AG04449 (cell line): ENCODE measurements around the gene CFAP46.

Experiments used
- CTCF ChIA-PET: fragments of 350-600 bp; formaldehyde crosslinking; extraction: SDS; loops from one replicate; lab custom pipeline; 2021; ENCODE audit warnings: antibody characterized with exemption; lab: Yijun Ruan, JAX
- POLR2A ChIA-PET: fragments of 400-600, 350-600 bp; formaldehyde crosslinking; extraction: SDS; loops from one replicate; lab custom pipeline; 2020; ENCODE audit warnings: antibody characterized with exemption, inconsistent platforms; lab: Yijun Ruan, JAX
- DNase-seq: peaks from one replicate; pipeline ENCODE4 v3.0.0-alpha.2; 2010; ENCODE audit warnings: low read depth, low spot score
- H3K4me3 ChIP-seq: 2 replicates; pipeline ENCODE4 v1.5.1; 2011; ENCODE audit warnings: low read depth, mild to moderate bottlenecking, control low read depth, low read length
- TF ChIP-seq, protein P1 (sequence below): IDR thresholded peaks from one replicate; pipeline ENCODE4 v1.5.1; 2011; ENCODE audit warnings: mild to moderate bottlenecking, moderate library complexity, low read length, control low read depth, inconsistent platforms; ENCODE audit not compliant: insufficient read depth; ENCODE audit errors: missing control alignments

The CFAP46 gene

DNA sequence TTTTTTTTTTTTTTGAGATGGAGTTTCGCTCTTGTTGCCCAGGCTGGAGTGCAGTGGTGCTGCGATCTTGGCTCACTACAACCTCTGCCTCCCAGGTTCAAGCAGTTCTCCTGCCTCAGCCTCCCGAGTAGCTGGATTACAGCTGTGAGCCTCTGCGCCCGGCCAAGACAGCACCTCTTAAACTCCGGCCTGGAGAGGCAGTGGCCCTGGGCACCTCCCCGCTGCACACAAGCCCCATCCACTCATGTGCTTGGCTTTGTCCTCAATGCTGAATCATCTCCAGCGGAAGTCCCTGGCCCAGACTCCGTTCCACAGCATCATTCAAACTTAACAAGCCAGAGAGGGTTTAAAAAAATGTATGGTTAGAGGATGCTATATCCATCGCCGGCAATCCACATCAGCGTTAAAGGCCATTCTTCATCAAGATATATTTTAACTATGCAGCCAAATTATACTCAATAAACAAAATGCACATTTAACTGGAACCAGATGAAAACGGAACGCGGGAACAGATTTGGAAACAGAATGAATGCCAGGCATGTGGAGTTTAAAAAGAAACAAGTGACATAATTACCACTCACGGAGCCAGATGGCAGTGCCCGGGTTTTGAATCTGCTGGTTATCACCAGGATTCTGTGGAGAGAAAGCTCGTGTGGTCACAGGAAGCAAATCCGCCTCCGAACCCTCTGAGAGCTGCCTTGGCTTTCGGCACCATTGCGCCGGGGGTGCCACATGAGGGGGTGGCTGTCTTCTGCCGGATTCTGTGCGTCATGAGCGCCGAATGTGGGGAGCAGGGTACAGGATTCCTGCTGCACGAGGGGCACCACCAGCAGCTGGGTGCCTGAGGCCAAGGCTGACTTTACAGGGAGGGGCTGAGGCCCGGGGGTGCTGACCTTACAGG lies 45.6 kb upstream of the CFAP46 start:
- POLR2A ChIA-PET, result interaction anchor here (0.7 kb wide), 1 partner anchor 8 kb away, joined by 3 read pairs; no protein-coding TSS in a partner anchor
- TF ChIP-seq, protein P1, sequence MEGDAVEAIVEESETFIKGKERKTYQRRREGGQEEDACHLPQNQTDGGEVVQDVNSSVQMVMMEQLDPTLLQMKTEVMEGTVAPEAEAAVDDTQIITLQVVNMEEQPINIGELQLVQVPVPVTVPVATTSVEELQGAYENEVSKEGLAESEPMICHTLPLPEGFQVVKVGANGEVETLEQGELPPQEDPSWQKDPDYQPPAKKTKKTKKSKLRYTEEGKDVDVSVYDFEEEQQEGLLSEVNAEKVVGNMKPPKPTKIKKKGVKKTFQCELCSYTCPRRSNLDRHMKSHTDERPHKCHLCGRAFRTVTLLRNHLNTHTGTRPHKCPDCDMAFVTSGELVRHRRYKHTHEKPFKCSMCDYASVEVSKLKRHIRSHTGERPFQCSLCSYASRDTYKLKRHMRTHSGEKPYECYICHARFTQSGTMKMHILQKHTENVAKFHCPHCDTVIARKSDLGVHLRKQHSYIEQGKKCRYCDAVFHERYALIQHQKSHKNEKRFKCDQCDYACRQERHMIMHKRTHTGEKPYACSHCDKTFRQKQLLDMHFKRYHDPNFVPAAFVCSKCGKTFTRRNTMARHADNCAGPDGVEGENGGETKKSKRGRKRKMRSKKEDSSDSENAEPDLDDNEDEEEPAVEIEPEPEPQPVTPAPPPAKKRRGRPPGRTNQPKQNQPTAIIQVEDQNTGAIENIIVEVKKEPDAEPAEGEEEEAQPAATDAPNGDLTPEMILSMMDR, result no peak
- CTCF ChIA-PET, result no interaction called here
- DNase-seq, result peak; percentile 79
- peak overlapping the region; percentile 39 for H3K4me3 ChIP-seq

DNA sequence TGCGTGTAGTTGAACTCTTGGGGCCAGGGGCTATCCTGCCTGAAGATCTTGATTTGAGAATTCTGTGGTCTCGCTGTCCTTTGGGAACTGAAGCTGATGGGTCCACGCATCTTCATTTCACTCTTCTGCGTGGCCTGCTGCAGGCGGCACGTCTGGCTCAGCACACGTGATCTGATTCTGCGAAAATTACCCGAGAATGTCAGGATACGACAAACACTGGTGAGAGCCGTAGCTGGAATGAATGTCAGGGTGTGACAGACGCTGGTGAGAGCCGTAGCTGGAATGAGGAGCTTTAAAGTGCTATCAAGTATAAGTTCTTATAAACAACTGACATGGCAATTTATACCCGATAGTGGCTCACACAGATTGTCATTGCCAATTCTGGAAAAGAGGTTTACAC lies 44.6 kb upstream of the CFAP46 start:
- DNase-seq, result no peak
- H3K4me3 ChIP-seq, result no peak overlapping the region
- ChIA-PET POLR2A (no interaction called here), CTCF (interaction anchor here (1.1 kb wide), 1 partner anchor 332 kb away, joined by 3 read pairs; no protein-coding TSS in a partner anchor)
- TF ChIP-seq, protein P1, result no peak

DNA sequence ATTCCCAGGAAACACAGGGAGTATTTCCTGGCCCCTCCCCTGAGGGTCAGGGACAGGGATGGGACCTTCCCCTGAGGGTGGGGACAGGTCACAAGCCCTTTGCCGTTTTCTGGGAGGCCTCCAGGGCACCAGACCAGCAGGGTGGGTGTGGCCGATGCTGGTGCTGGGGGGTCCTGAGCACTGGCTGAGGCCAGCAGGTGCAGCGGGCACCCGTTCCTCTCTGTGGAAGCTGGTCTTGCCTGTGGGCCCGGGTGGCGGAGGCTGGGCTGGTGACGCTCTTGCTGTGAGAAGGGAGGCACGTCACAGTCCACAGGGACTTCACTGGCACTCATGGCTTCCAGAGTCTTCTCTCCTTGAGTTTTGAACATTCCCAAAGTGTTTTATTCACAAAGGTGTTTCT lies 44.2 kb upstream of the CFAP46 start:
- ChIA-PET CTCF (interaction anchor here (1.1 kb wide), 1 partner anchor 331 kb away, joined by 3 read pairs; no protein-coding TSS in a partner anchor), POLR2A (no interaction called here)
- TF ChIP-seq, protein P1, result no peak
- DNase-seq, result no peak
- H3K4me3 ChIP-seq, result no peak overlapping the region

DNA sequence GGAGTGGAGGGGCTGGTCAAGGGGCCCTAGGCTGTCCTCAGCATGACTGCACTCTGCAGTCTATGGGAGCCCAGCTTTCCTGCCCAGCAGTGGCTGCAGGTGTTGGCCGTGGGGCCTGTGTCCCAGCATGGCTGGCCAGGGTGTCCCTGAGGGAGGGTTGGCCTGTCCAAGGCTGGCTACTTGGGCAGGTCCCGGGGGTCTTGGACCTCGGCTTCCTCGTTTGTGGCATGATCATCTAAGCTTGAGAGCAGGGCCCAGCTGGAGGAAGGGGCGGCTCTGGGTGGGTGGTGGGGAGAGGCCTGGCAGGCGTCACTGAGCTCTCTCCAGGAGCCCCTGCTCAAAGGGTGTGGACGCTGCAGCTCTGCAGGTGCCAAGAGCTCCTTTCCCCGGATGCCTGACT lies 43.7 kb upstream of the CFAP46 start:
- ChIA-PET CTCF (interaction anchor here (1.1 kb wide), 1 partner anchor 331 kb away, joined by 3 read pairs; no protein-coding TSS in a partner anchor), POLR2A (no interaction called here)
- TF ChIP-seq, protein P1, result no peak
- no peak for DNase-seq
- H3K4me3 ChIP-seq, result no peak overlapping the region

DNA sequence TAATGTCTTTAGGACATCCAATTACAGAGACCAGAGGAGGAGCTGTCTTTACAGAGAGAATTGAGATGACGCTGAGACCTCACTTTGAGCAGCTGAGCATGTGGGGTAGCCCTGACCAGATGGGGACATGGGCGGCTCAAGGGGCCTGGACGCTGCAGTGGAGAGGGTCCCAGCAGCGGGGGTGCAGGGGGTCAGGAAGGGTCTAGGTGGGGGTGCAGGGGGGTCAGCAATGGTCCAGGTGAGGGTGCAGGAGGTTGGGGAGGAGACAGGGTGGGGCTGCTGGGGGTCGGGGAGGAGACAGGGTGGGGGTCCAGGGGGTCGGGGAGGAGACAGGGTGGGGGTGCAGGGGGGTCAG lies 43.2 kb upstream of the CFAP46 start:
- no peak for DNase-seq
- TF ChIP-seq, protein P1, result no peak
- POLR2A ChIA-PET, result no interaction called here
- H3K4me3 ChIP-seq, result no peak overlapping the region
- CTCF ChIA-PET, result no interaction called here

DNA sequence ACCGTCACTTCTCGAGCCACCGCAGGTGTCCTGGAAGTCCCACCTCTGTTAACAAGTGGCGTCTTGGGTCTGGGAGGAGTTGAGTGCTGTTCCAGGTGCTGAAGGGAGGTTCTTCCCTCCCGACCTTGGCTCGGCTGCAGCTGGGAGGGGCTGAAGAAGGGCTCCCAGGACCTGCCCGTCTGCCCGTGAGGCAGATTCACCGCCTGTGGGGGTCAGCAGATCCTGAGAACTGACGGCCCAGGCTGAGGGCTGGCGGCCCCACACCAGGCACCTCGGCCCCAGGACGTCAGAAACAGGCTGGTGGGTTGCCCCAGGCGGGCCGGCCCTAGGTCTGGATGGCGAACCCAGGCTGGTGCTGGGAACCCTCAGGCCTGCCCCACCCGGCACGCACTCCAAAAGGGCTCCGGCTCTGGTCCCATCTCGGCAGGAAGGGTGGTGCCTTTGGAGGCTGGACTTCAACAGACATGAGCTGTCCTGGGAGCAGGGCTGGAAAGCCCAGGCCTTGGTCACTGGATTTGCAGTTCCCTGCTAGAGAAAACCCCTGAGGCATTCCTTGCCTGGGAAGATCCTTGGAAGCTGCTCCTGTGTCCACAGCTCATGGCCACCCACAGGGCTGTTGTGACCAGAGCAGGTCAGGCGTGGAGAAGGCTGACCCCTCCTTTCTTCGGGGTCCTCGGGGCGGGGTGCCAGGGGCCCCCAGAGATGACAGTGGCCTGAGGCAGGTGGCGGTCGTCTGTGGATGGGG lies 42.6 kb upstream of the CFAP46 start:
- no peak for DNase-seq
- ChIA-PET CTCF (no interaction called here), POLR2A (no interaction called here)
- H3K4me3 ChIP-seq, result no peak overlapping the region
- TF ChIP-seq, protein P1, result no peak
